Esophagus squamous epithelium (tissue), 4 donors: ENCODE results near the gene ASTN2.

Experiments
- CTCF ChIP-seq, 6 experiments: fragments of 450-650 bp in 4 of 6; fragments of 200-600 bp in 2 of 6; sonication (generic) in 2 of 6; IDR thresholded peaks; one replicate each; pipeline ENCODE4 v1.5.1; 2016 to 2019; ENCODE audit warnings: antibody characterized with exemption in 6 of 6, mild to moderate bottlenecking in 4 of 6, moderate library complexity in 4 of 6
- POLR2A ChIP-seq, 4 donors: fragments of 450-650 bp; IDR thresholded peaks; one replicate each; pipeline ENCODE4 v1.6.1; 2017; ENCODE audit warnings: antibody characterized with exemption in 4 of 4, mild to moderate bottlenecking in 4 of 4, moderate library complexity in 3 of 4

DNA sequence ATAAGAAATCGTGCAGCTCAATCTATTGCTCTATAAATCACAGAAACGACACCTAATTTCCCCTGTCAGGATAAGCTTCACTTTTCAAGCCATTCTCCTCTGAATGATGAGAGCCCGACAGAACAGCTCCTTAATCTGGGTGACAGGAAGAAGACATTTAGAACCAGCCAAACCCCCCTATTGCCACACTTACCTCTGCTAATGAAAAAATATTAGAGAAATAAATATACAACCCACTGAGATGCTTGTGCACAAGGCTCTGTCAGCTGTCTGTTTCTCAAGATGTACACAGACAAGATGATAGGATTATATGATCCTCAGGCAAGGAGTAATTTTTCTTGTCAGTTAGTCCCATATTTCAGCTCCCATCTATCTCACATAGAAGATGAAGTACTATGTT lies 785.2 kb downstream of the ASTN2 start:
- TF ChIP-seq CTCF (IDR thresholded peaks at IDR 0.05) (no peak), POLR2A (IDR thresholded peaks at IDR 0.05) (no peak)
